ENCODE measurements around the gene CIZ1.

CIZ1 gene

DNA sequence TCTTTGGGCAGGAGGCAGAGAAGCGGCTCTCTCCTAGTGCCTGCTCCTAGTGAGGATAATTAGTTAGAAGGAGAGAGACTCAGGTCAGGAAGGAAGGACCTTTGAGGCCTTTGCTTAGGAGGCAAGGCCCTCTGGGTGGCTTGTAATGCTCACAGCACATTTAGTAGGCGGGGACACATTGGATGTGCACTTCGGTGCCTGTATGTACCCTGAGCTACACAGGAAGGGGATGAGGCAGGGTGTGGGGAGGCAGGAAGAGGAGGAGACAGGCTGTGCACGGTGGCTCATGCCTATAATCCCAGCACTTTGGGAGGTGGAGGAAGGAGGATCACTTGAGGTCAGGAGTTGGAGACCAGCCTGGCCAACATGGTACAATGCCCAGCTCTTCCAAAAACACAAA lies 49.3 kb downstream of the CIZ1 start:
- Histone ChIP-seq H4K20me1 (ENCODE audit: control insufficient read depth, insufficient read depth, low read depth, low read length) (no peaks in the 10 kb centered on the region), H3F3A (ENCODE audit: control insufficient read depth, insufficient read depth) (no peaks in the 10 kb centered on the region), H3K9me2 (replicated peaks; ENCODE audit: control insufficient read depth, low read length) (no peaks in the 10 kb centered on the region), H3K4me2 (ENCODE audit: low read length) (no peak overlapping the region), H3K4me3 (ENCODE audit: low read length) (no peak overlapping the region), H3K79me2 (ENCODE audit: control insufficient read depth, low read length) (no peaks in the 10 kb centered on the region), H3K36me3 (ENCODE audit: control insufficient read depth, low read length) (no peaks in the 10 kb centered on the region), H3K9me3 (ENCODE audit: control insufficient read depth, insufficient read depth, low read length) (no peaks in the 10 kb centered on the region), H3K4me1 (ENCODE audit: control insufficient read depth, low read length) (no peaks in the 10 kb centered on the region), H3K27ac (ENCODE audit: low read depth, low read length) (no peak overlapping the region), H3K27me3 (ENCODE audit: control insufficient read depth, low read length) (0 out of 2 replicates have a peak, but pooled peaks cover 2% of the 10 kb centered on the region)
- TF ChIP-seq EZH2phosphoT487 (IDR thresholded peaks at IDR 0.05; ENCODE audit: borderline replicate concordance, low read length): no peak
- TF ChIP-seq CTCF (IDR thresholded peaks at IDR 0.05; ENCODE audit: low read depth, low read length, poor library complexity, severe bottlenecking): no peak

DNA sequence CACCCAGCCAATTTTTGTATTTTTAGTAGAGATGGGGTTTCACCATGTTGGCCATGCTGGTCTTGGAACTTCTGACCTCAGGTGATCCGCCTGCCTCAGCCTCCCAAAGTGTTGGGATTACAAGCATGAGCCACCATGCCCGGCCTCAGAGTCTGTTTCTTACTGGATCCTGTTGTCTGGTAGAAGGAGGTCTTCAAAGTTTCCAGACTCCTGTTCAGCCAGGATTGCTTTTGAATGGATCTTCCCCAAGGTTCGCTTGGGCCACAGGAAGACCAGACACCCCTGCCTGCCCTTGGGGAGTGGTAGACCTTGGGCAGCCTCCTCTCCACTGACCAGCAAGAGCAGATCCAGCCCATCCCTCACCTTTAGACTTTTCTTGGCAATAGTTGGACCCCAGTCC lies 49.8 kb downstream of the CIZ1 start:
- no peaks in the 10 kb centered on the region for H3F3A ChIP-seq (ENCODE audit: control insufficient read depth, insufficient read depth)
- H3K79me2 ChIP-seq (ENCODE audit: control insufficient read depth, low read length): no peaks in the 10 kb centered on the region
- H3K27me3 ChIP-seq (ENCODE audit: control insufficient read depth, low read length): peaks cover 6% of the 10 kb centered on the region
- H3K9me3 ChIP-seq (ENCODE audit: control insufficient read depth, insufficient read depth, low read length): no peaks in the 10 kb centered on the region
- H3K4me1 ChIP-seq (ENCODE audit: control insufficient read depth, low read length): no peaks in the 10 kb centered on the region
- H4K20me1 ChIP-seq (ENCODE audit: control insufficient read depth, insufficient read depth, low read depth, low read length): no peaks in the 10 kb centered on the region
- H3K36me3 ChIP-seq (ENCODE audit: control insufficient read depth, low read length): no peaks in the 10 kb centered on the region
- no peak overlapping the region for H3K4me2 ChIP-seq (ENCODE audit: low read length)
- H3K4me3 ChIP-seq (ENCODE audit: low read length): no peak overlapping the region
- H3K27ac ChIP-seq (ENCODE audit: low read depth, low read length): no peak overlapping the region
- TF ChIP-seq CTCF (IDR thresholded peaks at IDR 0.05; ENCODE audit: low read depth, low read length, poor library complexity, severe bottlenecking): no peak
- no peak for TF ChIP-seq EZH2phosphoT487 (IDR thresholded peaks at IDR 0.05; ENCODE audit: borderline replicate concordance, low read length)
- no peaks in the 10 kb centered on the region for H3K9me2 ChIP-seq (replicated peaks; ENCODE audit: control insufficient read depth, low read length)

GRCh38 chr9:128139621-128140020 lies 51.8 kb downstream of the CIZ1 start:
- Histone ChIP-seq H3K79me2 (ENCODE audit: control insufficient read depth, low read length) (no peaks in the 10 kb centered on the region), H3K4me3 (ENCODE audit: low read length) (no peak overlapping the region), H3K9me2 (replicated peaks; ENCODE audit: control insufficient read depth, low read length) (no peaks in the 10 kb centered on the region), H3K27ac (ENCODE audit: low read depth, low read length) (no peak overlapping the region), H4K20me1 (ENCODE audit: control insufficient read depth, insufficient read depth, low read depth, low read length) (no peaks in the 10 kb centered on the region), H3K4me1 (ENCODE audit: control insufficient read depth, low read length) (no peaks in the 10 kb centered on the region), H3K4me2 (ENCODE audit: low read length) (no peak overlapping the region), H3K36me3 (ENCODE audit: control insufficient read depth, low read length) (no peaks in the 10 kb centered on the region), H3K27me3 (ENCODE audit: control insufficient read depth, low read length) (peaks cover 17% of the 10 kb centered on the region), H3F3A (ENCODE audit: control insufficient read depth, insufficient read depth) (no peaks in the 10 kb centered on the region), H3K9me3 (ENCODE audit: control insufficient read depth, insufficient read depth, low read length) (no peaks in the 10 kb centered on the region)
- no peak for TF ChIP-seq EZH2phosphoT487 (IDR thresholded peaks at IDR 0.05; ENCODE audit: borderline replicate concordance, low read length)
- no peak for TF ChIP-seq CTCF (IDR thresholded peaks at IDR 0.05; ENCODE audit: low read depth, low read length, poor library complexity, severe bottlenecking)

DNA sequence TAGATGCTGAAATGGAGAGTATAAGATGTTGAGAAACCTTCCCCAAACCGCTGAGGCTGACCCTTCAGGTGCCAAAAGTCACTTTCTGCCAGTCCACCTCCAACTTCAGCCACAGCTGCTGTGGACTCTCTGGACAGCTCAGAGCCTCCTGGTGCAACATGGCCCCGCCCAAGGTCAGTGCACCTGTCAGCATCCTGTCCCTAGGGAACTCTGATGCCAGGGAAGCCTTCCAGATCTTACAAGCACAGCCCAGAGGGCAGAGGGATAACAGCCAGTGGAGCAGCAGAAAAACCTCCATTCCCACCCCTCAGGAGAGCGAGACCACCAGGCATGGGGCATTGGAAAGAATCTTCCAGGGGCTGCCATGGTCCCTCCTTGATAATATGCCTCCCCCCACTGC lies 53.4 kb downstream of the CIZ1 start:
- Histone ChIP-seq H3K27ac (ENCODE audit: low read depth, low read length) (no peak overlapping the region), H3K4me2 (ENCODE audit: low read length) (no peak overlapping the region), H3K27me3 (ENCODE audit: control insufficient read depth, low read length) (peaks cover 24% of the 10 kb centered on the region), H4K20me1 (ENCODE audit: control insufficient read depth, insufficient read depth, low read depth, low read length) (no peaks in the 10 kb centered on the region), H3F3A (ENCODE audit: control insufficient read depth, insufficient read depth) (no peaks in the 10 kb centered on the region), H3K4me3 (ENCODE audit: low read length) (no peak overlapping the region), H3K4me1 (ENCODE audit: control insufficient read depth, low read length) (no peaks in the 10 kb centered on the region), H3K9me2 (replicated peaks; ENCODE audit: control insufficient read depth, low read length) (no peaks in the 10 kb centered on the region), H3K9me3 (ENCODE audit: control insufficient read depth, insufficient read depth, low read length) (no peaks in the 10 kb centered on the region), H3K36me3 (ENCODE audit: control insufficient read depth, low read length) (no peaks in the 10 kb centered on the region), H3K79me2 (ENCODE audit: control insufficient read depth, low read length) (no peaks in the 10 kb centered on the region)
- no peak for TF ChIP-seq EZH2phosphoT487 (IDR thresholded peaks at IDR 0.05; ENCODE audit: borderline replicate concordance, low read length)
- no peak for TF ChIP-seq CTCF (IDR thresholded peaks at IDR 0.05; ENCODE audit: low read depth, low read length, poor library complexity, severe bottlenecking)

Measured in DOHH2 (cell line).